Nucleus accumbens (tissue), 56 donors: ENCODE results near the gene SH3PXD2B.
"Not testable (repeated sequence)": the region's sequence is repeated elsewhere in the genome, so short reads cannot be mapped to it uniquely, and the experiment has no call there.

ENCODE experiments used
- DNase-seq, 56 donors: peaks; one replicate each; lab custom pipeline; 2025; lab: John Stamatoyannopoulos, UW

The SH3PXD2B gene

GRCh38 chr5:172407241-172407691, 47.1 kb downstream of the SH3PXD2B start:
- DNase-seq = peak in 8 of 56 donors; percentile 10 to 63 (median 34)

GRCh38 chr5:172405226-172406107, 48.9 kb downstream of the SH3PXD2B start:
- DNase-seq = no peak

- no peak for DNase-seq
These were observed 49.6 kb downstream of the SH3PXD2B start for GRCh38 chr5:172404746-172405145.

DNA sequence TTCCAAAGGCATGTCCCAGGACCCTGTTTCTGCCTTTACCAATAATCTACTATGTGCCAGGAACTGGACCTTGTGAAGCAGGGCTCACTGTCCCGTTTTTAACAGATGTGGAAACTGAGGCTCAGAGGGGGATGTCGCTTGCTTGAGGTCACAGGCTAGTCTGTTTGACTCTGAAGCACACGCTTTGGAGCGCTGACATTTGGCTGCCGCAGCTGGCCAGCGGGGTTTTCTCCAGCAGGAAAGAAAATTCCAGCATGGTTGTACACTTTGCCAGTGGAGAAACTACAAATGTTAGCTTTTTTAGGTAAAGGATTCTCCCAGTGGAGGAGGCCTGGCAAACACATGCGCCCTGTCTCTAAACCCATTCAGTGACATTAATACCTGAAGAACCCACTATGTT, 50.5 kb downstream of the SH3PXD2B start:
- DNase-seq = peak in 2 of 56 donors; percentile 29 to 36

DNA sequence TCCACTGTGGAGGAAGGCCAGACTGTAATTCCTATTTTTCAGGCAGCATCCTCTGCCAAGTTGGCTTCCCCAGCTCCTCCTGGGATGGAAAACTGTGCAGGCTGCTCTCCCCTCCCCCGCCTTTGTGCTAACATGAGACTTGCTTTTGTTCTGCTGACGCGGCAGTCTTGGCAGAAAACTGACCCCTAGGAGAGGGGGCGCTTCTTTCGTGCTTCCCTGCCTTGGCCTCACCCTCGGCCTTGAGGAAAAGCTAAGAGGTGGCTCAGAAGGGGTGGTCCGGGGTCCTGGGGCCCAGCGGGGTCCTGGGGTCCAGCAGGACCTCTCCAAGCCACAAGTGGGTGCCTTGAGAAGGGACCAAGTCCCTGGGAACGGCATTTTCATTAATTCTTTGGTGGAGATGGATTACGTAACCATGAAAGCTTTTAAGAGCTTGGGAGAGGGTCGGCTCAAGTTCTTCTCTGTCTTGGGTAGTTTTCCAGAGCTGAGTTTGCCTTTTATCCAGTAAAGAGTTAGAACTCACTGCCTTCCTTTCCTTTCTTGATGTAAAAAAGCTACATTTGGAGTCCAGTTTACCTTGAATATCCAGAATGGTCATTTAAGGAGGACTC, 51.0 kb downstream of the SH3PXD2B start:
- DNase-seq = peak in 54 of 56 donors; percentile 33 to 87 (median 76)

DNA sequence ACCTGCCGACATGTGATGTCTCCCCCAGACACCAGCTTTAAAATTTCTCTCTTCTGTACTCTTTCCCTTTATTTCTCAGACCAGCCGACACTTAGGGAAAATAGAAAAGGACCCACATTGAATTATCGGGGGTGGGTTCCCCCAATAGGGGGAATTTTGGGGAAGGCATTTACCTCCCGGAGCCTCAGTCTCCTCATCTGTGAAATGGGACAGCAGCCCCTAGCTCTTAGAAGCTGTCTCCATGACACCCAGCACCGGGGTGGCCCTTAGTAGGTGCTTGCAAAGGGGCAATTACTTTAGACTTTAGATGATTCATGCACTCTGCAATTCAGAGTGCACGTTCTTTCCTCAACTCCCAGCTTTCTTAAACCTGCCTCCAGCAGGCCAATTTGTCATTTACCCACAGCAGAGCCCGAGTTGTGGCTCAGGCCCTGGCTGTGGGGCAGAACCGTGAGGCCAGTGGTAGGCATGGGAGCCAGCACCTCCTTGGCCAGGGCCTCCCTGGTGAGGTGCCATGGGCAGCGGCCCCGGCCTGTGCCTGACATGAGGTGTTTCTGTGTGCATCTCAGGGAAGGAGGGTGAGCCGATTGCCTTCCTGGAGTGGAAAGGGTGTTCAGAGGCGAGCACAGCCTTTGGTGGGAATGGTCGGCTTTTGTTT, 51.7 kb downstream of the SH3PXD2B start:
- DNase-seq = peak in 9 of 56 donors; percentile 49 to 81 (median 69)

DNA sequence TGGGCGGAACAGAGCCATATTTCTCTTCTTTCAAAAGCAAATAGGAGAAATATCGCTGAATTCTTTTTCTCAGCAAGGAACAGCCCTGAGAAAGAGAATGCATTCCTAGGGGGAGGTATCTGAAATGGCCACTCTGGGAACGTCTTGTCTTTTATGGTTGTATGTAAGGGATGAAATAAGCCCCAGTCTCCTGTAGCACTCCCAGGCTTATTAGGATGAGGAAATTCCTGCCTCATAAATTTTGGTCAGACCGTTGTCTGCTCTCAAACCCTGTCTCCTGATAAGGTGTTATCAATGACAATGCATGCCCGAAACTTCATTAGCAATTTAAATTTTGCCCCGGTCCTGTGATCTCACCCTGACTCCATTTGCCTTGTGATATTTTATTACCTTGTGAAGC, 52.3 kb downstream of the SH3PXD2B start:
- not testable (repeated sequence) for DNase-seq

DNA sequence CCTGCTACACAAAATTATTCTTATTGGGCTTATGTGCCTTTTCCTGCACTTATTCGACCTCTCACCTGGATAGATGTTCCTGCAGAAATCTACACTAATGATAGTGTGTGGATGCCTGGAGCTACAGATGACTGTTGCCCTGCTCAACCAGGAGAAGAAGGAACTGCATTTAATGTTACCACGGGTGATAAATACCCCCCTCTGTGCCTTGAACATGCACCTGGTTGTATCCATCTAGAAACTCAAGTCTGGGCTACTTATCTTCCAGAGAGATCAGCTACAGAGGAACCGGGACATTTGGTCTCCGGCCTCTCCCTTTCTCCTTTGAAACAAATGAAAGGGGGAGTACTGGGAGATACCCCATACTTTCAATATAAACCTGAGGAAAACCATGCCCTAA, 54.5 kb downstream of the SH3PXD2B start:
- no peak for DNase-seq

- peak in 2 of 56 donors; percentile 9 to 12 for DNase-seq
These were observed 55.0 kb downstream of the SH3PXD2B start for GRCh38 chr5:172399336-172399735.

DNA sequence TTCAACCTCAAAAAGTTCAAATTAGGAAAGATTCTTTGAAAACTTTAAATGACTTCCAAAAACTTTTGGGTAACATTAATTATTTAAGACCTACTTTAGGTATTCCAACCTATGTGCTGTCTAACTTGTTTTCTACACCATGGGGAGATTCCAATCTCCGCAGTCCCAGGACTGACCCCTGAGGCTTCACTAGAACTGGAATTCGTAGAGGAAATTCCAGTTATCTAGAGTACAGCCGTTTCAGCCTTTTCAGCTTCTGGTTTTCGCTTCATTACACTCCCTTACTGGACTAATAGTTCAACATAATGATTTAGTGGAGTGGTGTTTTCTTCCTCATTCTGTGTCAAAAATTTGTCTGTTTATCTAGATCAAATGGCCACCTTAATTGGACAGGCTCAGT, 55.7 kb downstream of the SH3PXD2B start:
- DNase-seq = not testable (repeated sequence)

DNA sequence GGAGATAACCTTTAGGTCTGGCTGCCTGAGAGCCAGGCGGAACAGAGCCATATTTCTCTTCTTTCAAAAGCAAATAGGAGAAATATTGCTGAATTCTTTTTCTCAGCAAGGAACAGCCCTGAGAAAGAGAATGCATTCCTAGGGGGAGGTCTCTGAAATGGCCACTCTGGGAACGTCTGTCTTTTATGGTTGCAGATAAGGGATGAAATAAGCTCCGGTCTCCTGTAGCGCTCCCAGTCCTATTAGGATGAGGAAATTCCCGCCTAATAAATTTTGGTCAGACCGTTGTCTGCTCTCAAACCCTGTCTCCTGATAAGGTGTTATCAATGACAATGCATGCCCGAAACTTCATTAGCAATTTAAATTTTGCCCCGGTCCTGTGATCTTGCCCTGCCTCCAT, 57.3 kb downstream of the SH3PXD2B start:
- DNase-seq = not testable (repeated sequence)

- DNase-seq = no peak
These were observed 58.1 kb downstream of the SH3PXD2B start for GRCh38 chr5:172396220-172396619.

DNA sequence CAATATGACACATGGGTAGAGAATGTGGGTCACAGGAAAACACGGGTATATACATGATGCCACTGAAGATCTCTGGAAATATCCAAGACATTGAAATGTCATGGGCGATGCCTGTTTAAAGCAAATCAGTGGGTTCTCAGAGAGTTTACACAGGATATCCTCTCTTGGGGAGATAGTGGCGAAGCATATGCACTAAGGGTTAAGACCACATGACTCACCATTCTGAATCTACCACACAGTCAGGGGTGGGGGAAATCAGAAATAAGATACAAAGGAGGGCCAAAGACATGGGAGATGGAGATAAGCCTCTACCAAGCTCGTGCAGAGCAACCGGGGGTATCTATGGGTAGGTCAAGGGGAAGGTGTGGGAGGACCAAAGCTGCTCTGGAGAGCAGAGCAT, 58.8 kb downstream of the SH3PXD2B start:
- DNase-seq = no peak

DNA sequence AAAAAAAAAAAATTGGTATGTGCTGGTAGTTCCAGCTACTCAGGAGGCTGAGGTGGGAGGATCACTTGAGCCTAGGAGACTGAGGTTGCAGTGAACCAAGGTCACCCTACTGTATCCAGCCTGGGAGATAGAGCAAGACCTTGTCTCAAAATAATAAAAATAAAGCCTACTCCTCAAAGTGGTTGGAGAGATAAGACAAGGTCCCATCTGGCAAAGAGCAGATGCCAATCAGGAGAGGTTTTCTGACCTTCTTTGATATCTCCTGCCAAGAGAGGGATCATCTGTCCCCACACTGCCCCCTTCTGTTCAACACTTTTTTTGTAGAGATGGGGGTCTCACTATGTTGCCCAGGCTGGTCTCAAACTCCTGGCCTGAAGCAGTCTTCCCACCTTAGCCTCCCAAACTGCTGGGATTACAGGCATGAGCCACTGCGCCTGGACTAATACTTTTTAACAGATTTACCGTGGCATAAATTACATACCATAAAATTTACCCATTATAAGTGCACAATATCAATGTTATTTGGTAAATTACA, 64.7 kb downstream of the SH3PXD2B start:
- no peak for DNase-seq

DNA sequence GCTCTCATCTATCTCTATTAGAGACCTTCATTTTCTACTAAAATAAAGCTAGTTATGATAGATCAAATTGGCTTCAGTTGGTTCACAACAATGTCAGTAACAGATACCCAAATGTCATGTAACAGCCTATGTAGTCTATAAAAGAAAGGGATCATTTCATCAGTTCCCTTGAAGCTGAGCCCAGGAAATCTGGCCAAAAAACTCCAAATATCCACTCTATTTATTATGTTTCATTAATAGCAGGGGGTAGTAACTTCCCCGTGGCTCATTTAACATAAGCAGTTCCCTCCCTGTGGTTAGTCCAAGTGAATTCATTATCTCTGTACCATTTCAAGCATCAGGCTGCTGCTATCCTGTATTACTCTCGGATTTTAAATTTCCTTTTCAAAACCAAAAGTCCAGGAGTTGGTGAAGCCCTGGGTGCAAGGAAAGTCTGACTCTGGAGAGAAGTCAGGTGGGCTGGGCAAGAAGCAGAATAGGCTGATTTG, 66.0 kb downstream of the SH3PXD2B start:
- no peak for DNase-seq

- DNase-seq = no peak
These were observed 68.6 kb downstream of the SH3PXD2B start for GRCh38 chr5:172385707-172386106.

GRCh38 chr5:172385010-172385563, 69.2 kb downstream of the SH3PXD2B start:
- no peak for DNase-seq

GRCh38 chr5:172383191-172383802, 71.0 kb downstream of the SH3PXD2B start:
- DNase-seq = no peak

DNA sequence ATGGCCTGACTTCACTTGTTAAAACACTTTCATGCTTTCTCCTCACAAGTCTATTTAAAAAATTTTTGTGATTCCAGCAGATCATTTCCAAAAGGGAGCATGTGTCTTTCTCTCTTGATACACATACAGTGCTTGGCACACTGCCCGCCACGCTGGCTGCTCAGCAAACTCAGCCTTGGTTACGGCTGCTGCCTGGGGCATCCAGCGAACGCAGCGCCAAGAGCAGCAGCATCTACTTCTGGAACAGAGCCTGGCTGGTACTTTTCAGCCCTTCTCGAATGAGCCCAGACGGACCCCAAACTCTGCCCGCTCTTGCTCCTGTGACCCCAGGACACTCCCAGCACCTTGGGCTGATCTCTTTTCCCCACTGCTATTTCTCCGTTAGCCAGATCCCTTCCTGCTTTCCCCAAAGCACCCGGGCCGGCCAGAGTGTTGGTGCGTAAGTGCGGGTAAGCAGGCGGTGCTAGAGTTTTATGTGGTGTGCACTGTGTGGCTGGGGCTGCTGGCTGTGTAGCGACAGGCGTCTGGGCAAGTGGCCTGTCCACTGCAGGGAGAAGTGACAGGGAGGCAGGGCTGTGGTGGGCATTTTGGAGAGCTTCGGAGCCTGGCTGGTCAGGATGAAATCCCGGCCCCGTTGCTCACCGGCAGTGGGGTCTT, 73.2 kb downstream of the SH3PXD2B start:
- DNase-seq = peak in 54 of 56 donors; percentile 8 to 89 (median 58)
